Esophagus squamous epithelium (tissue), 4 donors: ENCODE data around the gene RTP5.
A peak's percentile ranks its signal among the peaks of the same experiment; 100 is the strongest.

ENCODE experiments used
- CTCF ChIP-seq, 6 experiments: fragments of 450-650 bp in 4 of 6; fragments of 200-600 bp in 2 of 6; sonication (generic) in 2 of 6; IDR thresholded peaks; one replicate each; pipeline ENCODE4 v1.5.1; 2016 to 2019; ENCODE audit warnings: antibody characterized with exemption in 6 of 6, mild to moderate bottlenecking in 4 of 6, moderate library complexity in 4 of 6
- POLR2A ChIP-seq, 4 donors: fragments of 450-650 bp; IDR thresholded peaks; one replicate each; pipeline ENCODE4 v1.6.1; 2017; ENCODE audit warnings: antibody characterized with exemption in 4 of 4, mild to moderate bottlenecking in 4 of 4, moderate library complexity in 3 of 4

DNA sequence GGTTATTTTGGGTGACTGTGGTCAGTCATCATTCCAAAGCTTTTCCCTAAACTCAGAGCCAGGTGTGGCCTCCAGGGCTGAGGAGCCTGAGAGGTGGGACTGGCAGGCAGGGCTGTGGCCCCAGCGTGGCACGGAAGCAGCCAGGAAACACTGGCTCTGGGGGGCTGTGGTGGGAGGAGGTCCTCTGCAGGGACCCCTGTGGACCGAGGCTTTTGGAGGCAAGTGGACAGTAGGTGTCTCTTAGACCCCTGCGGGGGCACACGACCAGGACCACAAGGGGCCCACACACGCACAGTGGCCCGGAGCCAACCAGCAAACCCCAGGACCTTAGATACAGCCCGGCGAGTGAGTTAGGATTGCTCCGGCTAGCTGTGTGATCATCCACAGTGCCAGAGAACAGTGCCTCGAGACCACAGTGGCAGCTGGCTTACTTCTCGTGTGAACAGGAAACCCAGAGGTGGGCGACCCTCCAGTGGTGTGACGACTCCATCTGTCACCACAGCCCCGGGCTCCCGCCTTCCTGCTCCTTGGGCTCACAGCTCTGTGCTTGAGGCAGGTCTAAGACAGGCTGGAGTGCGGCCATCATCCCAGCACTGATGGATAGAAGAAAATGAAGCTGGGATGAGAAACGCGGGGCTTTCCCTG lies 1.6 kb upstream of the RTP5 start:
- TF ChIP-seq CTCF (IDR thresholded peaks at IDR 0.05) (no peak), POLR2A (IDR thresholded peaks at IDR 0.05) (peak in 1 of 4 donors; percentile 13)
